H9 (cell line): Measurements from ENCODE around the gene CPSF4L. TPM values are rescaled to one million over a fixed set of nuclear protein-coding genes. Genes with fewer than 3 reads are reported as not detected.
A peak's percentile ranks its signal among the peaks of the same experiment; 100 is the strongest.

Source experiments
- DNase-seq: peaks from one replicate; pipeline ENCODE4 v3.0.0-alpha.2; 2017
- H2AFZ ChIP-seq: one replicate; pipeline ENCODE4 v1.6.1; 2013; ENCODE audit warnings: mild to moderate bottlenecking, low read length, control low read depth, moderate library complexity
- H2AK5ac ChIP-seq: 2 replicates; pipeline ENCODE4 v1.6.1; 2013; ENCODE audit warnings: low read length, control low read depth, mixed read lengths; ENCODE audit not compliant: insufficient read length
- H2BK120ac ChIP-seq: one replicate; pipeline ENCODE4 v1.6.1; 2013; ENCODE audit warnings: low read depth, mild to moderate bottlenecking, low read length, control low read depth, inconsistent platforms; ENCODE audit not compliant: poor library complexity, severe bottlenecking
- H2BK12ac ChIP-seq: 2 replicates; pipeline ENCODE4 v1.6.1; 2013; ENCODE audit warnings: low read length, control low read depth, mixed read lengths, low read depth; ENCODE audit not compliant: insufficient read length
- H2BK15ac ChIP-seq: 2 replicates; pipeline ENCODE4 v1.6.1; 2013; ENCODE audit warnings: low read depth, low read length, control low read depth
- H2BK20ac ChIP-seq: one replicate; pipeline ENCODE4 v1.6.1; 2013; ENCODE audit warnings: low read depth, mild to moderate bottlenecking, low read length, control low read depth, inconsistent platforms; ENCODE audit not compliant: poor library complexity, severe bottlenecking
- H2BK5ac ChIP-seq: 2 replicates; pipeline ENCODE4 v1.6.1; 2013; ENCODE audit warnings: low read length, control low read depth, mixed read lengths; ENCODE audit not compliant: insufficient read length
- H3K14ac ChIP-seq: 2 replicates; pipeline ENCODE4 v1.6.1; 2013; ENCODE audit warnings: low read length, control low read depth; ENCODE audit not compliant: insufficient read depth
- H3K18ac ChIP-seq: 2 replicates; pipeline ENCODE4 v1.6.1; 2013; ENCODE audit warnings: low read depth, mild to moderate bottlenecking, mixed read lengths, low read length, control low read depth; ENCODE audit not compliant: insufficient read length
- H3K23ac ChIP-seq: 2 replicates; pipeline ENCODE4 v1.6.1; 2013; ENCODE audit warnings: low read length, control low read depth, mixed read lengths, low read depth; ENCODE audit not compliant: insufficient read length
- H3K23me2 ChIP-seq: 2 replicates; pipeline ENCODE4 v1.6.1; 2013; ENCODE audit warnings: low read depth, mild to moderate bottlenecking, mixed read lengths, low read length, control low read depth; ENCODE audit not compliant: insufficient read length, poor library complexity, severe bottlenecking
- H3K27ac ChIP-seq: 2 replicates; pipeline ENCODE4 v1.5.1; 2013; ENCODE audit warnings: low read length, control low read depth, mixed read lengths, low read depth; ENCODE audit not compliant: insufficient read length
- H3K27me3 ChIP-seq: 2 replicates; pipeline ENCODE4 v1.6.1; 2013; ENCODE audit warnings: low read length, control low read depth, inconsistent platforms; ENCODE audit not compliant: insufficient read depth
- H3K4ac ChIP-seq: 2 replicates; pipeline ENCODE4 v1.6.1; 2013; ENCODE audit warnings: low read depth, mild to moderate bottlenecking, control low read depth, inconsistent platforms, low read length, moderate library complexity
- H3K4me1 ChIP-seq: 2 replicates; pipeline ENCODE4 v1.6.1; 2013; ENCODE audit warnings: low read length, control low read depth, inconsistent platforms; ENCODE audit not compliant: insufficient read depth
- H3K4me2 ChIP-seq: 2 replicates; pipeline ENCODE4 v1.6.1; 2013; ENCODE audit warnings: low read length, control low read depth, mixed read lengths; ENCODE audit not compliant: insufficient read length, insufficient read depth
- H3K56ac ChIP-seq: 2 replicates; pipeline ENCODE4 v1.6.1; 2013; ENCODE audit warnings: low read depth, mild to moderate bottlenecking, mixed read lengths, low read length, control low read depth; ENCODE audit not compliant: insufficient read length
- H3K79me1 ChIP-seq: 2 replicates; pipeline ENCODE4 v1.6.1; 2013; ENCODE audit warnings: low read depth, mild to moderate bottlenecking, moderate library complexity, low read length, control low read depth, inconsistent platforms; ENCODE audit not compliant: insufficient read depth, poor library complexity, severe bottlenecking
- H3K79me2 ChIP-seq: 2 replicates; pipeline ENCODE4 v1.6.1; 2013; ENCODE audit warnings: low read length, control low read depth, inconsistent platforms; ENCODE audit not compliant: insufficient read depth
- H3K9ac ChIP-seq: 2 replicates; pipeline ENCODE4 v1.6.1; 2013; ENCODE audit warnings: low read length, control low read depth, mixed read lengths; ENCODE audit not compliant: insufficient read length; ENCODE audit errors: extremely low read depth
- H3K9me3 ChIP-seq: one replicate; pipeline ENCODE4 v1.6.1; 2013; ENCODE audit warnings: low read depth, low read length, inconsistent platforms; ENCODE audit not compliant: control insufficient read depth
- H3T11ph ChIP-seq: one replicate; pipeline ENCODE4 v1.6.1; 2013; ENCODE audit warnings: mild to moderate bottlenecking, low read length, control low read depth, inconsistent platforms
- H4K20me1 ChIP-seq: one replicate; pipeline ENCODE4 v1.6.1; 2013; ENCODE audit not compliant: control insufficient read depth, insufficient read length, insufficient read depth
- H4K5ac ChIP-seq: 2 replicates; pipeline ENCODE4 v1.6.1; 2013; ENCODE audit warnings: low read depth, mild to moderate bottlenecking, mixed read lengths, low read length, control low read depth; ENCODE audit not compliant: insufficient read length
- H4K8ac ChIP-seq: replicated peaks from 2 replicates; pipeline ENCODE4 v1.6.1; 2013; ENCODE audit warnings: low read length, control low read depth, mixed read lengths, low read depth; ENCODE audit not compliant: insufficient read length
- H4K91ac ChIP-seq: 2 replicates; pipeline ENCODE4 v1.6.1; 2013; ENCODE audit warnings: low read depth, mild to moderate bottlenecking, moderate library complexity, mixed read lengths, low read length, control low read depth; ENCODE audit not compliant: insufficient read length
- H3K27ac Mint-ChIP-seq, 3 experiments: 2 replicates in 2 of 3; 3 replicates in 1 of 3; pipeline ENCODE4 v1.8.0; 2020 to 2021; ENCODE audit warnings: mixed read lengths in 3 of 3, mild to moderate bottlenecking in 1 of 3, moderate library complexity in 1 of 3
- H3K27me3 Mint-ChIP-seq: 2 replicates; pipeline ENCODE4 v1.8.0; 2021; ENCODE audit warnings: low read depth, mild to moderate bottlenecking, moderate library complexity, mixed read lengths
- H3K36me3 Mint-ChIP-seq, 3 experiments: 2 replicates in 2 of 3; 3 replicates in 1 of 3; pipeline ENCODE4 v1.8.0; 2020 to 2021; ENCODE audit warnings: low read depth in 3 of 3, mixed read lengths in 3 of 3; ENCODE audit not compliant: insufficient read depth in 1 of 3
- H3K4me1 Mint-ChIP-seq, 2 experiments: 2 replicates each; pipeline ENCODE4 v1.8.0; 2020; ENCODE audit warnings: mixed read lengths in 2 of 2
- H3K4me3 Mint-ChIP-seq, 2 experiments: 2 replicates in 1 of 2; 3 replicates in 1 of 2; pipeline ENCODE4 v1.8.0; 2020 to 2021; ENCODE audit warnings: mild to moderate bottlenecking in 2 of 2, mixed read lengths in 2 of 2, moderate library complexity in 1 of 2
- H3K9me3 Mint-ChIP-seq, 2 experiments: 2 replicates in 1 of 2; 3 replicates in 1 of 2; pipeline ENCODE4 v1.8.0; 2020; ENCODE audit warnings: mild to moderate bottlenecking in 2 of 2, mixed read lengths in 2 of 2, moderate library complexity in 1 of 2
- WGBS: extraction: QIAGEN DNeasy Blood & Tissue Kit; methylation state at CpG from one replicate; pipeline ENCODE4 v1.1.7; 2013; ENCODE audit warnings: missing lambda C conversion rate, low lambda C conversion rate, mixed read lengths; ENCODE audit not compliant: insufficient read length; ENCODE audit errors: extremely low coverage; 5-methylcytosine and 5-hydroxymethylcytosine counted together
- total RNA-seq: library from RNA; stranded (reverse); gene quantifications from 2 replicates; pipeline ENCODE4 v1.2.1, GENCODE V29; 2021
- TF ChIP-seq, protein P1 (sequence below): fragments of 200-600 bp; sonication (generic); conservative IDR thresholded peaks from 3 replicates; pipeline ENCODE4 v1.8.0; 2021; ENCODE audit warnings: antibody characterized with exemption, mild to moderate bottlenecking

The CPSF4L gene
- total RNA-seq, 1 experiment from 2014 or later, result not detected

- no peak overlapping the region for H2BK120ac ChIP-seq
- no peak overlapping the region for H3K4me3 Mint-ChIP-seq
These were observed 27.0 kb upstream of the CPSF4L start for GRCh38 chr17:73288534-73289302.

More at GRCh38 chr17:73288534-73289302, 27.0 kb upstream of the CPSF4L start:
- H2BK15ac ChIP-seq, result no peak overlapping the region
- DNase-seq, result no peak
- no peak overlapping the region for H2BK5ac ChIP-seq
- no peak overlapping the region for H4K8ac ChIP-seq
- no peak overlapping the region for H3K18ac ChIP-seq
- H3K4me1 ChIP-seq, result no peaks in the 10 kb centered on the region
- no peak overlapping the region for H3K56ac ChIP-seq
- H3K4me1 Mint-ChIP-seq, result peaks cover 35 to 48% of the 10 kb centered on the region in 2 experiments
- no peaks in the 10 kb centered on the region for H3K79me2 ChIP-seq
- no peak overlapping the region for H3K9ac ChIP-seq
- H2BK20ac ChIP-seq, result no peak overlapping the region
- no peaks in the 10 kb centered on the region for H3K27me3 Mint-ChIP-seq
- H4K91ac ChIP-seq, result no peak overlapping the region
- no peak overlapping the region for H3K14ac ChIP-seq
- no peak overlapping the region for H2AK5ac ChIP-seq
- no peak overlapping the region for H2BK12ac ChIP-seq
- no peak overlapping the region for H3K23ac ChIP-seq
- H3K9me3 ChIP-seq, result no peaks in the 10 kb centered on the region
- no peak overlapping the region for H3K4me2 ChIP-seq
- no peaks in the 10 kb centered on the region for H3K23me2 ChIP-seq
- H3K36me3 Mint-ChIP-seq, result peaks cover 2 to 7% (median 7%) of the 10 kb centered on the region in 3 experiments; a peak in 6 of 7 replicates
- peak overlapping the region in 1 of 3 experiments; percentile 78; a peak in 2 of 7 replicates for H3K27ac Mint-ChIP-seq
- H3T11ph ChIP-seq, result no peak overlapping the region
- no peak overlapping the region for H3K27ac ChIP-seq
- H2AFZ ChIP-seq, result no peak overlapping the region
- H3K27me3 ChIP-seq, result no peaks in the 10 kb centered on the region
- TF ChIP-seq, protein P1, sequence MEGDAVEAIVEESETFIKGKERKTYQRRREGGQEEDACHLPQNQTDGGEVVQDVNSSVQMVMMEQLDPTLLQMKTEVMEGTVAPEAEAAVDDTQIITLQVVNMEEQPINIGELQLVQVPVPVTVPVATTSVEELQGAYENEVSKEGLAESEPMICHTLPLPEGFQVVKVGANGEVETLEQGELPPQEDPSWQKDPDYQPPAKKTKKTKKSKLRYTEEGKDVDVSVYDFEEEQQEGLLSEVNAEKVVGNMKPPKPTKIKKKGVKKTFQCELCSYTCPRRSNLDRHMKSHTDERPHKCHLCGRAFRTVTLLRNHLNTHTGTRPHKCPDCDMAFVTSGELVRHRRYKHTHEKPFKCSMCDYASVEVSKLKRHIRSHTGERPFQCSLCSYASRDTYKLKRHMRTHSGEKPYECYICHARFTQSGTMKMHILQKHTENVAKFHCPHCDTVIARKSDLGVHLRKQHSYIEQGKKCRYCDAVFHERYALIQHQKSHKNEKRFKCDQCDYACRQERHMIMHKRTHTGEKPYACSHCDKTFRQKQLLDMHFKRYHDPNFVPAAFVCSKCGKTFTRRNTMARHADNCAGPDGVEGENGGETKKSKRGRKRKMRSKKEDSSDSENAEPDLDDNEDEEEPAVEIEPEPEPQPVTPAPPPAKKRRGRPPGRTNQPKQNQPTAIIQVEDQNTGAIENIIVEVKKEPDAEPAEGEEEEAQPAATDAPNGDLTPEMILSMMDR, result no peak
- H3K4ac ChIP-seq, result no peak overlapping the region
- H4K20me1 ChIP-seq, result no peaks in the 10 kb centered on the region
- H3K9me3 Mint-ChIP-seq, result no peaks in the 10 kb centered on the region
- no peak overlapping the region for H4K5ac ChIP-seq
- H3K79me1 ChIP-seq, result no peaks in the 10 kb centered on the region
- WGBS, result no CpG with 5 or more reads among the region's 19 CpGs
